HEK293 (cell line): ENCODE measurements around the gene LOXL1.

Experiments used
- CTCF ChIA-PET: fragments of 350-600 bp; formaldehyde crosslinking; extraction: SDS; loops from one replicate; lab custom pipeline; 2021; ENCODE audit warnings: antibody characterized with exemption; lab: Yijun Ruan, JAX
- POLR2A ChIA-PET: fragments of 300-600 bp; formaldehyde crosslinking; extraction: SDS; loops from one replicate; lab custom pipeline; 2020; ENCODE audit warnings: antibody characterized with exemption, inconsistent platforms; lab: Yijun Ruan, JAX
- H3K27ac ChIP-seq: fragments of 200-500 bp; sonication (Bioruptor generic); 2 replicates; pipeline ENCODE4 v1.5.1; 2014; ENCODE audit warnings: low read depth, low read length, control low read depth, inconsistent platforms; ENCODE audit errors: extremely low read depth
- H3K36me3 ChIP-seq, 2 experiments: fragments of 200-500 bp in 1 of 2; sonication (Bioruptor generic) in 1 of 2; 1 replicate in 1 of 2; 2 replicates in 1 of 2; pipeline ENCODE4 v1.5.1; 2014 to 2017; ENCODE audit warnings: inconsistent platforms in 2 of 2, low read length in 2 of 2; ENCODE audit not compliant: control insufficient read depth in 2 of 2, insufficient read depth in 1 of 2
- H3K4me1 ChIP-seq: fragments of 200-500 bp; sonication (Bioruptor generic); 2 replicates; pipeline ENCODE4 v1.5.1; 2014; ENCODE audit warnings: mild to moderate bottlenecking, low read length, inconsistent platforms; ENCODE audit not compliant: control insufficient read depth, insufficient read depth
- H3K4me3 ChIP-seq: 2 replicates; pipeline ENCODE4 v1.5.1; 2011; ENCODE audit warnings: low read depth, mild to moderate bottlenecking, control low read depth, low read length, moderate library complexity
- H3K9me3 ChIP-seq: fragments of 200-500 bp; sonication (Bioruptor generic); 2 replicates; pipeline ENCODE4 v1.5.1; 2014; ENCODE audit warnings: low read depth, low read length, inconsistent platforms; ENCODE audit not compliant: control insufficient read depth, insufficient read depth
- CTCF ChIP-seq: fragments of 450-650 bp; formaldehyde crosslinking; IDR thresholded peaks from 2 replicates; pipeline ENCODE4 v1.5.1; 2016; ENCODE audit warnings: missing biosample characterization, missing genetic modification characterization
- GFI1B ChIP-seq: fragments of 450-650 bp; formaldehyde crosslinking; IDR thresholded peaks from 2 replicates; pipeline ENCODE4 v1.5.1; 2016; ENCODE audit warnings: missing biosample characterization, missing genetic modification characterization
- GLIS2 ChIP-seq: fragments of 450-650 bp; formaldehyde crosslinking; IDR thresholded peaks from 2 replicates; pipeline ENCODE4 v1.5.1; 2016; ENCODE audit warnings: missing biosample characterization, missing genetic modification characterization
- HOXC10 ChIP-seq: sonication (generic); formaldehyde crosslinking; IDR thresholded peaks from 2 replicates; pipeline ENCODE4 v1.8.1; 2023; ENCODE audit warnings: mild to moderate bottlenecking, missing genetic modification reagents
- KLF17 ChIP-seq: fragments of 450-650 bp; formaldehyde crosslinking; IDR thresholded peaks from 2 replicates; pipeline ENCODE4 v1.5.1; 2016; ENCODE audit warnings: missing biosample characterization, missing genetic modification characterization
- PATZ1 ChIP-seq: fragments of 450-650 bp; formaldehyde crosslinking; IDR thresholded peaks from 2 replicates; pipeline ENCODE4 v1.5.1; 2016; ENCODE audit warnings: missing biosample characterization, missing genetic modification characterization
- PRDM4 ChIP-seq: fragments of 450-650 bp; formaldehyde crosslinking; IDR thresholded peaks from 2 replicates; pipeline ENCODE4 v1.5.1; 2017; ENCODE audit warnings: missing biosample characterization, missing genetic modification characterization
- SCRT2 ChIP-seq: fragments of 450-650 bp; formaldehyde crosslinking; IDR thresholded peaks from 2 replicates; pipeline ENCODE4 v1.5.1; 2016; ENCODE audit warnings: missing biosample characterization, missing genetic modification characterization
- ZBTB48 ChIP-seq: fragments of 450-650 bp; formaldehyde crosslinking; IDR thresholded peaks from 2 replicates; pipeline ENCODE4 v1.5.1; 2016; ENCODE audit warnings: missing biosample characterization, missing genetic modification characterization
- ZBTB49 ChIP-seq: fragments of 450-650 bp; formaldehyde crosslinking; IDR thresholded peaks from 2 replicates; pipeline ENCODE4 v1.5.1; 2016; ENCODE audit warnings: missing biosample characterization, missing genetic modification characterization, low read depth
- ZIC2 ChIP-seq: fragments of 450-650 bp; formaldehyde crosslinking; IDR thresholded peaks from 2 replicates; pipeline ENCODE4 v1.5.1; 2016; ENCODE audit warnings: missing biosample characterization, missing genetic modification characterization
- ZNF146 ChIP-seq: fragments of 450-650 bp; formaldehyde crosslinking; IDR thresholded peaks from 2 replicates; pipeline ENCODE4 v1.5.1; 2016; ENCODE audit warnings: missing biosample characterization, missing genetic modification characterization
- ZNF239 ChIP-seq: fragments of 450-650 bp; formaldehyde crosslinking; IDR thresholded peaks from 2 replicates; pipeline ENCODE4 v1.5.1; 2016; ENCODE audit warnings: missing biosample characterization, missing genetic modification characterization
- ZNF423 ChIP-seq: fragments of 450-650 bp; formaldehyde crosslinking; IDR thresholded peaks from 2 replicates; pipeline ENCODE4 v1.5.1; 2016; ENCODE audit warnings: missing biosample characterization, missing genetic modification characterization
- ZNF521 ChIP-seq: fragments of 450-650 bp; formaldehyde crosslinking; IDR thresholded peaks from 2 replicates; pipeline ENCODE4 v1.5.1; 2017; ENCODE audit warnings: missing biosample characterization, mild to moderate bottlenecking, missing genetic modification characterization
- ZNF596 ChIP-seq: fragments of 450-650 bp; IDR thresholded peaks from 2 replicates; pipeline ENCODE4 v1.5.0; 2018; ENCODE audit warnings: missing biosample characterization, mild to moderate bottlenecking, missing genetic modification characterization, moderate library complexity
- ZNF670 ChIP-seq: fragments of 450-650 bp; formaldehyde crosslinking; IDR thresholded peaks from 2 replicates; pipeline ENCODE4 v1.5.1; 2016; ENCODE audit warnings: missing biosample characterization, missing genetic modification characterization, low read depth
- ZNF701 ChIP-seq: fragments of 450-650 bp; formaldehyde crosslinking; IDR thresholded peaks from 2 replicates; pipeline ENCODE4 v1.5.1; 2016; ENCODE audit warnings: missing biosample characterization, missing genetic modification characterization
- ZNF791 ChIP-seq: fragments of 450-650 bp; formaldehyde crosslinking; IDR thresholded peaks from 2 replicates; pipeline ENCODE4 v1.5.1; 2016; ENCODE audit warnings: missing biosample characterization, missing genetic modification characterization
- TF ChIP-seq, protein P1 (sequence below): fragments of 450-650 bp; formaldehyde crosslinking; conservative IDR thresholded peaks from 2 replicates; pipeline ENCODE4 v1.5.1; 2016; ENCODE audit warnings: low read depth, missing biosample characterization, missing genetic modification characterization

LOXL1 gene

GRCh38 chr15:73981761-73982221 lies 55.5 kb downstream of the LOXL1 start (continued):
- TF ChIP-seq KLF17 (no peak), ZBTB49 (tag by site-specific recombination) (no peak), ZNF596 (tag by site-specific recombination) (no peak), ZNF670 (tag by site-specific recombination) (no peak)
- TF ChIP-seq, all 188 proteins: peak for 2

DNA sequence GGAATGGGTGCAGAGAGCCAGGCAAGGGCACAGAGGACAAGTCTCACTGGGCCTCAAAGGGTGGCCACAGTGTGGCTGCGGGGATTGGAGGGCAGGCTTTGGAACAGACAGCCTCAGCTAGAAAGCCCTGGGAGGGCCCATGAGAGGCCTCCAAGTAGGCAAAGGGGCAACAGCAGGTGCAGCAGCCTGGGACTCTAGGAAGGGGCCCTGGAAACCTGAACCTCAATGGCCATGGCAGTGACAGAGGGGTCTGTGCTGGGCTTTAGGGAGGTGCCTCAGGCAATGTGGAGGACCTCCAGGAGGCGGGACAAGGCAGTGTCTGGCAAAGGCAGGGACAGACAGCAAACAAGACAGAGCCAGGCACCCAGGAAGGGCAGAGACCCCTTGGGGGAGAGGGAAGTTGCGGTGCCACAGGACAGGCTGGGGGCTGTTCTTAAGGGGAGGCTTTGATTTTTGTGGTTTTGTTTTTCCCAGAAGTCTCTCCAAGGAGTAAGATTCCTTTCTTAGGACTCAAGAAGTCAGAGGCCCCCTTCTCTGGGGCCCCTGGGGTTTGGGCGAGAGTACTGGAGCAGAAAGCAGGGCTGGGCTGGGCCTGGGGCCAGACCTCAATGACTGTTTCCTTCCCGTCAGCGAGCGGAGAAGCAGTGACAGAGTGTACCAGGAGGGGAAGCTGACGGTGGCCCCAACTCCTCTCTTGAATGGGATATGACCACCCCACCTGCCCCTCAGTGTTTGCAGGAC lies 56.1 kb downstream of the LOXL1 start:
- peaks cover 0 to 9% of the 10 kb centered on the region in 2 experiments; a peak in 1 of 3 replicates for H3K36me3 ChIP-seq
- H3K9me3 ChIP-seq: no peaks in the 10 kb centered on the region
- ChIA-PET CTCF (interaction anchor here (0.7 to 2.6 kb wide), 12 partner anchors 8 to 340 kb away, joined by 3 to 20 read pairs (median 4); partner anchors contain the start of genes PML and STOML1), POLR2A (interaction anchor here (0.7 to 1.5 kb wide), 5 partner anchors 9 to 214 kb away, joined by 3 to 21 read pairs (median 4); partner anchors contain the start of gene PML)
- H3K4me1 ChIP-seq: peaks cover 12% of the 10 kb centered on the region
- H3K27ac ChIP-seq: peak overlapping the region; percentile 24; the same call in 1 of the 2 replicates
- no peak overlapping the region for H3K4me3 ChIP-seq
- TF ChIP-seq ZNF521 (tag by site-specific recombination): no peak
- TF ChIP-seq PATZ1 (tag by site-specific recombination): 0 out of 2 replicates have a peak, but pooled peaks have one; percentile 29
- no peak for TF ChIP-seq ZNF791 (tag by site-specific recombination)
- TF ChIP-seq ZNF146: no peak
- TF ChIP-seq GFI1B (tag by site-specific recombination): no peak
- TF ChIP-seq SCRT2 (tag by site-specific recombination): 0 out of 2 replicates have a peak, but pooled peaks have one; percentile 45
- 0 out of 2 replicates have a peak, but pooled peaks have one; percentile 5 for TF ChIP-seq ZNF423
- TF ChIP-seq ZNF701 (tag by site-specific recombination): no peak
- TF ChIP-seq ZIC2 (tag by site-specific recombination): peak; percentile 42; the same call in 1 of the 2 replicates
- TF ChIP-seq ZBTB48 (tag by site-specific recombination): peak; percentile 93
- TF ChIP-seq PRDM4 (tag by site-specific recombination): no peak
- TF ChIP-seq, protein P1, sequence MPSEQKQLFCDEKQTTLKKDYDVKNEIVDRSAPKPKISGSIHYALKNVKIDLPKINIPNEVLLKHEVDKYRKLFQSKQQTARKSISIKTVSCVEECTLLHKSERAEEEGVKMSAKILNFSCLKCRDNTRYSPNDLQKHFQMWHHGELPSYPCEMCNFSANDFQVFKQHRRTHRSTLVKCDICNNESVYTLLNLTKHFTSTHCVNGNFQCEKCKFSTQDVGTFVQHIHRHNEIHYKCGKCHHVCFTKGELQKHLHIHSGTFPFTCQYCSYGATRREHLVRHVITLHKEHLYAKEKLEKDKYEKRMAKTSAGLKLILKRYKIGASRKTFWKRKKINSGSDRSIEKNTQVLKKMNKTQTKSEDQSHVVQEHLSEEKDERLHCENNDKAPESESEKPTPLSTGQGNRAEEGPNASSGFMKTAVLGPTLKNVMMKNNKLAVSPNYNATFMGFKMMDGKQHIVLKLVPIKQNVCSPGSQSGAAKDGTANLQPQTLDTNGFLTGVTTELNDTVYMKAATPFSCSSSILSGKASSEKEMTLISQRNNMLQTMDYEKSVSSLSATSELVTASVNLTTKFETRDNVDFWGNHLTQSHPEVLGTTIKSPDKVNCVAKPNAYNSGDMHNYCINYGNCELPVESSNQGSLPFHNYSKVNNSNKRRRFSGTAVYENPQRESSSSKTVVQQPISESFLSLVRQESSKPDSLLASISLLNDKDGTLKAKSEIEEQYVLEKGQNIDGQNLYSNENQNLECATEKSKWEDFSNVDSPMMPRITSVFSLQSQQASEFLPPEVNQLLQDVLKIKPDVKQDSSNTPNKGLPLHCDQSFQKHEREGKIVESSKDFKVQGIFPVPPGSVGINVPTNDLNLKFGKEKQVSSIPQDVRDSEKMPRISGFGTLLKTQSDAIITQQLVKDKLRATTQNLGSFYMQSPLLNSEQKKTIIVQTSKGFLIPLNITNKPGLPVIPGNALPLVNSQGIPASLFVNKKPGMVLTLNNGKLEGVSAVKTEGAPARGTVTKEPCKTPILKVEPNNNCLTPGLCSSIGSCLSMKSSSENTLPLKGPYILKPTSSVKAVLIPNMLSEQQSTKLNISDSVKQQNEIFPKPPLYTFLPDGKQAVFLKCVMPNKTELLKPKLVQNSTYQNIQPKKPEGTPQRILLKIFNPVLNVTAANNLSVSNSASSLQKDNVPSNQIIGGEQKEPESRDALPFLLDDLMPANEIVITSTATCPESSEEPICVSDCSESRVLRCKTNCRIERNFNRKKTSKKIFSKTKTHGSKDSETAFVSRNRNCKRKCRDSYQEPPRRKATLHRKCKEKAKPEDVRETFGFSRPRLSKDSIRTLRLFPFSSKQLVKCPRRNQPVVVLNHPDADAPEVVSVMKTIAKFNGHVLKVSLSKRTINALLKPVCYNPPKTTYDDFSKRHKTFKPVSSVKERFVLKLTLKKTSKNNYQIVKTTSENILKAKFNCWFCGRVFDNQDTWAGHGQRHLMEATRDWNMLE (tag by site-specific recombination): no peak
- no peak for TF ChIP-seq CTCF (tag by site-specific recombination)
- TF ChIP-seq ZNF239 (tag by site-specific recombination): no peak
- TF ChIP-seq GLIS2: peak; percentile 43
- TF ChIP-seq HOXC10: no peak
